Left kidney (tissue), 8 donors: ENCODE measurements around the gene TMPRSS2. TPM values are rescaled to one million over a fixed set of nuclear protein-coding genes. Genes with fewer than 3 reads are reported as not detected.

ENCODE experiments used
- DNase-seq: peaks from one replicate; pipeline ENCODE4 v3.0.0-alpha.2; 2013
- long read RNA-seq, 8 donors: transcript quantifications; one replicate each; lab custom pipeline, GENCODE V29; 2026
- polyA plus RNA-seq: library from polyadenylated mRNA; unstranded; fragments of 120-200 nt; gene quantifications from one replicate; pipeline ENCODE4 v1.2.1, GENCODE V29; 2013; ENCODE audit not compliant: insufficient read length

Gene TMPRSS2
- 36.0 TPM for polyA plus RNA-seq
- long read RNA-seq, donor 1, transcript TMPRSS2-201 (14 exons, 3,205 nt), result major isoform, 8 of 12 reads
- long read RNA-seq, donor 1, partial matches to known transcripts, result 0 of 12 reads
- long read RNA-seq, donor 1, other reads (novel, unspliced or antisense), result 0 of 12 reads
- long read RNA-seq, donor 2, transcript TMPRSS2-201 (14 exons, 3,205 nt), result major isoform, 6 of 10 reads
- long read RNA-seq, donor 2, partial matches to known transcripts, result 0 of 10 reads
- long read RNA-seq, donor 2, other reads (novel, unspliced or antisense), result 0 of 10 reads
- long read RNA-seq, donor 3, partial matches to known transcripts, result 0 of 5 reads
- long read RNA-seq, donor 3, other reads (novel, unspliced or antisense), result 0 of 5 reads
- long read RNA-seq, donor 4, result 0 reads
- long read RNA-seq, donor 5, transcript TMPRSS2-209 (2 exons, 633 nt), result major isoform, 9 of 35 reads
- long read RNA-seq, donor 5, transcript TMPRSS2-201 (14 exons, 3,205 nt), result minor isoform, 8 of 35 reads
- long read RNA-seq, donor 5, partial matches to known transcripts, result 17 of 35 reads
- long read RNA-seq, donor 5, other reads (novel, unspliced or antisense), result 0 of 35 reads
- long read RNA-seq, donor 6, partial matches to known transcripts, result 0 of 3 reads
- long read RNA-seq, donor 6, other reads (novel, unspliced or antisense), result 0 of 3 reads
- long read RNA-seq, donor 7, transcript TMPRSS2-201 (14 exons, 3,205 nt), result major isoform, 6 of 9 reads
- long read RNA-seq, donor 7, partial matches to known transcripts, result 0 of 9 reads
- long read RNA-seq, donor 7, other reads (novel, unspliced or antisense), result 0 of 9 reads
- long read RNA-seq, donor 8, partial matches to known transcripts, result 6 of 7 reads
- long read RNA-seq, donor 8, other reads (novel, unspliced or antisense), result 0 of 7 reads

- DNase-seq, result no peak
Observed at GRCh38 chr21:41507521-41508414, at the start of gene TMPRSS2. Gene TMPRSS2 (minus strand): TSS chr21:41508158. CDS start chr21:41498133, 10,025 bp downstream.

GRCh38 chr21:41555057-41555456 lies 47.1 kb upstream of the TMPRSS2 start:
- no peak for DNase-seq

GRCh38 chr21:41552254-41552653 lies 44.3 kb upstream of the TMPRSS2 start:
- DNase-seq, result no peak

GRCh38 chr21:41548781-41549180 lies 40.8 kb upstream of the TMPRSS2 start:
- no peak for DNase-seq

GRCh38 chr21:41547111-41547510 lies 39.2 kb upstream of the TMPRSS2 start:
- no peak for DNase-seq

DNA sequence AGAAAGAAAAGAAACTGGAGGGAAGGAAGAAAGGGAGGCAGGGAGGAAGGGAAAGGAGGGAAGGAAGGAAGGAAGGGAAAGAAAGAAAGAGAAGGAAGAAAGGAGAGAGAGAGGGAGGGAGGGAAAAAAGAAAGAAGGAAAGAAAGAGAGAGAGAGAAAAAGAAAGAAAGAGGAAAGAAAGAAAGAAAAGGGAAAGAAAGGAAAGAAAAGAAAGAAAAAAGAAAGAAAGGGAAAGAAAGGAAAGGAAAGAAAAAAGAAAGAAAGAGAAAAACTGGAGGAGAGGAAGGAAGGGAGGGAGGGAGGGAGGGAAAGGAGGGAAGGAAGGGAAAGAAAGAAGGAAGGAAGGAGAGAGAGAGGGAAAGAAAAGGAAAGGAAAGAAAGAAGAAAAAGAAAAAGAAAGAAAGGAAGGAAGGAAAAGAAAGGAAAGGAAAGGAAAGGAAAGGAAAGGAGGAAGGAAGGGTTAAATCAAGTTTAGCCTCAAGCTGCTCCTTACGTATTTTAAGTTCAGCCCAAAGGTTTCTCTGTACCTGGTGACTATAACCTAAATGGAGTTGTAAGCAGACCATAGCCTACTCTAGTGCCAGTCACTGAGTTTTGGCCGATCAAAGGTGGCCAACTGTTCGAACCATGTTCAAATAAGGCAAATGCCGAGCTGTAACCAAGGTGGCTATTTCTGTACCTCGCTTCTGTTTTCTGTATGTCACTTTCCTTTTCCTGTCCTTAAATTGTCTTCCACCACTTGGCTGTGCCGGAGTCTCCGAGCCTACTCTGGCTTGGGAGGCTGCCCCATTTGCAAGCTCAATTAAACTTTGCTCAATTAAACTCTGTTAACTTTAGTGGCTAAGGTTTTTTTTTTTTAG lies 37.8 kb upstream of the TMPRSS2 start:
- no peak for DNase-seq

DNA sequence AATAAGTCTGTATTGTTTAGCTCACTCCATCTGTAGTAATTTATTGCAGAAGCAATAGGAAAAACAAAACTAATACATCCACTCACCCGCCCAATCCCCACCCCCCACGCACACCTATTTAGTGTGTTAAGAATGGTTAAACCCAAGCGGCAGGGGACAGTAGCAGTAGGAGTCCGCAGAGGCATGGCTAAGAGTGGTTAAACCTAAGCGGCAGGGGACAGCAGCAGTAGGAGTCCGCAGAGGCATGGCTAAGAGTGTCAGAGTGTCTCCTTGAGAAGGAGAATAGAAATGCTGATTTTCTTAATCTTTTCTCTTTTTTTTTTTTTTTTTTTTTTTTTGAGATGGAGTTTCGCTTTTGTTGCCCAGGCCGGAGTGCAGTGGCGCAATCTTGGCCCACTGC lies 34.8 kb upstream of the TMPRSS2 start:
- DNase-seq, result no peak

DNA sequence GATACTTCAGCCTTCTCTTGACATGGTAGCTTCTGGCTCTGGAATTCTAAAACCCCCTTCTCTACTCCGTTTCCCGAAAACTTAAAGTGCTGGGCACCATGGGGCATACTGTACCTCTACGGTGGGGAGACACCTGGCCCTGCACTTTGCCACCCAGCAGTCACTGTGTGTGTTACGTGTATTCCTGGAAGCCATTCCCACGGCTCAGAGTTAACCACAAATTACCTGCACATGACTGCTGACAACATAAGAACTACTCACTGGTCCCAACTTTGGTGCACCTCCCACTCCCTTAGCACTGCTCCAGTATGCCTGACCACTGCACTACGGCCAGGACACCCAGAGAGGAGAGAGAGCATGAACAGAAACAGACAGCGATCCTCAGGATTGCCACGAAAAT lies 29.4 kb upstream of the TMPRSS2 start:
- DNase-seq, result no peak

DNA sequence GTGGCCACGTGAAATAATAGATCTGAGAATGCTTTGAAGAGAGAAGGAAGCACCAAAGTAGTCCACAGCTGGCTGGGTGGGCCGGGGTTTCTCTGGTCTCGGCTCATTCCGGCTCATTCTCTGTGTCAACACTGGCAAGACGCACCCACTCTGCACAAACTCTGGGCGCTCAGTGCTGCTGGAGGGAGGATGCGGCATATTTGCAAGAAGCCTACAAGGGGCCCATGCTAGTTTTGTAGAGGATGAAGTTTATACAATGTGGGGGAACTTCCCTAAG lies 28.8 kb upstream of the TMPRSS2 start:
- DNase-seq, result no peak

GRCh38 chr21:41536076-41536826 lies 28.3 kb upstream of the TMPRSS2 start:
- DNase-seq, result no peak

DNA sequence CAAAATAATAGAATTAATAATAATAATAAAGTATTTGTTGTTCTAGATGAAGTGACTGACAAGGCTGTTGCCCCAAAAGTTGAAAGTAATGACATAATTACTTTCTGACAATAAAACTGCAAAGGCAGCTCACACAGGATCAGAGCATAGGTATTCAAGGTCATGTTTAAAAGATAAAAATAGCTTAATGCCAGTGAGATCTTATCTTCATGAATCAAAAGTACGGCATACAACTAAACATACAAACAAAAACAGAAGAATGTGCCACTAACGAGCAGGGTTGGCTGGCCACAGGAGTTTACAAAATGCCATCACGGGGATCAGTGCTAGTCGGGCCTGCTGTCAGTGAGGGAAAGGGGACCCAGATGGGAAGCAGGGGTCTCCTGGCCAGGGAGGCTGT lies 22.4 kb upstream of the TMPRSS2 start:
- DNase-seq, result no peak

DNA sequence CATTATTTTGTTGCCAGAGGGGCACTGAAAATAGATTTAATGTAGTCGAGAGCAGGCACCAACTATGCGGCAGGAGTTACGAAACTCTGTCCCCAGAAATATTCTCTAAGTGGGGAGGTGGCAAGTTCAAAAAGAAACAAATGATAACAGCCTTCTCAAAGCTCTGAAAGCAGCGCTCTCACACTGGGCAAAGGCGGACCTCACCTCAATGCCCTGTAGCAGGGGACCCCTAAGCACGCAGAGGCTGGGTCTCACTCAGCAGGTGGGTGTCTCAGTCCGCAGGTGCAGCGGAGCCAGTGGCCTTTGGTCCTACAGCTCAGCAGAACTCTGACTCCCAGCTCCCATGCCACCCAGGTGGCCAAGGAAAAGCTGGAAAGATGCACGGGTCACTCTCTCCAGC lies 21.8 kb upstream of the TMPRSS2 start:
- DNase-seq, result no peak

DNA sequence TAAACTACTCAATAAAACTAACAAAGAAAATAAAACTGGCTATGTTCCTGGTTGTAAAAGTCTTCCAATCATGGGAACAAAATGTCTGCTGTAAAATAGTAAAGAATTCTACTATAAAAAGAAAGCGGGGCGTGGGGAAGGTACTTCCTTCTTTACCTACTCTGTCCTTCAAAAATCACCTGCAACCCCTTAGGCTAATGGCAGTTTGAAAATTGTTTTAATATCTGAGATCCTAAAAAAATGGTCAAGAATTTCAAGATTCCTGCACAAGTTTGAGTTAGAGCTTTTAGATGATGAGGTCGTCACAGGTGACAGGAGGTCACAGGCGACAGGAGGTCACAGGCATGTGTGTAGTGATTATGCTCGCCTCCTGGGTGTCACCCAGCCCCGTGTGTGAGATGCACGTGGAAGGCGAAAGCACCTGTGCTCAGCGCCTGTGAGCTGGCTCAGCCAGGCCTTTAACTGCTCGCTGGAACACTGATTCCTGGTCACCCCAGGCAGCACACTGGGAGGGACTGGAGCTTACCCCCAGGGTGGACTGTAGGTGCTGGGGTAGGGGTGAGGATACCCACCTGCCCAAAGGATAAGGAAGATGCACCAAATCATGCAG lies 18.6 kb upstream of the TMPRSS2 start:
- DNase-seq, result no peak

GRCh38 chr21:41523175-41523574 lies 15.2 kb upstream of the TMPRSS2 start:
- no peak for DNase-seq

- no peak for DNase-seq
Observed at GRCh38 chr21:41521489-41522027, 13.6 kb upstream of the TMPRSS2 start.

- no peak for DNase-seq
Observed at GRCh38 chr21:41520560-41521442, 12.8 kb upstream of the TMPRSS2 start.

DNA sequence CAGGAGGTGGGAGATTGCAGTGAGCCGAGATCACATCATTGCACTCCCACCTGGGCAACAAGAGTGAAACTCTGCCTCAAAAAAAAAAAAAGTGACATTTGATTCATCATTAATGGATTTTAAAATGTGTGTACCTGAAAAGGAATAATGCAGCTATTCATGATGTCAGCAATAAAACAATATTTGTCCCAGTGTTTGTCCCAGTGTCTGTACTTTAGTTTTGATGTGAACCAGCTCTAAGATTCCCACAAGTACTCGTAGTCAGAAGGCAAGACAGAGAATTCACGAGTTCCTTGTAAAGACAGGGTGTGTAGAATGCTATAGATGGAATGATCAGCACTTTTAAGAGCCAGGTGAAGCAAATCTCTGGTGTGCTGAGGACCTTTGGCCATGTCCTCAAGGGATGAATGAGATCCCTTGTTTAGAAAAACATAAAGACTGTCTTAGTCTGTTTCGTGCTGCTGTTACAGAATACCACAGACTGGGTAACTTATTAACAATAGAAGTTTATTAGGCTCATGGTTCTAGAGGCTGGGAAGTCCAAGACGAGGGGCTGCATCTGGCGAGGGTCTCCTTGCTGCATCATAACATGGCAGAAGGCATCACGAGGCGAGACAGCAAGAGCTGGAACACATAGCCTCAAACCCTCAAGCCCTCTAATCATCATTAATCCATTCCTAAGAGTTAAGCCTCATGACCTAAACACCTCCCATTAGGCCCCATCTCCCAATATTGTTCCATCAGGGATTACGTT lies 12.0 kb upstream of the TMPRSS2 start:
- DNase-seq, result no peak

DNA sequence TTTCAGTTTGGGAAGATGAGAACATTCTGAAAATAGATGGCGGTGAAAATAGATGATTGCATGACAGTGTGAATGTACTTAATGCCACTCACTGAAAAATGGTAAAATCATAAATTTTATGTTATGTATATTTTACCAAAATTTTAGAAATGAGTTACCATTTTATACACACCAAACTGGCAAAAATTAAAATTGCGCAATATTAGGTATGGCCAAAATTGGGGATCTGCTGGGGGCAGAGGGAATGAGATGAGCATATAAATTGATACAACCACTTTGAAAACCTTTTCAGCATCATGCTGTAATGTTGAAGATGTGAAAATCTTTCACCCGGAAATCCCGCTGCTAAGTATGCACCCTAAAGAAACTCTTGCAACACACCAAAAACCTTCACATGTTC lies 10.8 kb upstream of the TMPRSS2 start:
- no peak for DNase-seq
